Liver (tissue), 9 donors: Measurements from ENCODE around the gene TLE3. TPM values are rescaled to one million over a fixed set of nuclear protein-coding genes. Genes with fewer than 3 reads are reported as not detected.

Experiments used
- DNase-seq: peaks from one replicate; pipeline ENCODE4 v3.0.0-alpha.2; 2017; ENCODE audit warnings: low spot score
- H3K27ac ChIP-seq, 2 donors: one replicate each; pipeline ENCODE4 v1.7.0; 2013; ENCODE audit warnings: inconsistent platforms in 2 of 2, low read length in 2 of 2, control low read depth in 1 of 2, low read depth in 1 of 2, mild to moderate bottlenecking in 1 of 2
- H3K27me3 ChIP-seq, 4 donors: one replicate each; pipeline versions ENCODE4 v1.6.1 to v1.7.0; 2013; ENCODE audit warnings: low read length in 3 of 4, inconsistent platforms in 1 of 4, mild to moderate bottlenecking in 1 of 4, moderate library complexity in 1 of 4; ENCODE audit not compliant: control insufficient read depth in 4 of 4, insufficient read depth in 4 of 4
- H3K36me3 ChIP-seq, 4 donors: one replicate each; pipeline versions ENCODE4 v1.6.1 to v1.7.0; 2013; ENCODE audit warnings: low read length in 3 of 4, mild to moderate bottlenecking in 3 of 4, low read depth in 1 of 4, moderate library complexity in 1 of 4; ENCODE audit not compliant: control insufficient read depth in 4 of 4, insufficient read depth in 3 of 4
- H3K4me1 ChIP-seq, 4 donors: one replicate each; pipeline versions ENCODE4 v1.6.1 to v1.7.0; 2013; ENCODE audit warnings: low read length in 3 of 4, mild to moderate bottlenecking in 3 of 4, moderate library complexity in 1 of 4; ENCODE audit not compliant: control insufficient read depth in 4 of 4, insufficient read depth in 4 of 4
- H3K4me3 ChIP-seq, 3 donors: one replicate each; pipeline versions ENCODE4 v1.6.1 to v1.7.0; 2013; ENCODE audit warnings: low read length in 3 of 3, control low read depth in 1 of 3, low read depth in 1 of 3, mild to moderate bottlenecking in 1 of 3
- H3K9ac ChIP-seq, 2 donors: one replicate each; pipeline ENCODE4 v1.7.0; 2013; ENCODE audit warnings: low read length in 2 of 2, mild to moderate bottlenecking in 2 of 2, moderate library complexity in 2 of 2, control low read depth in 1 of 2, low read depth in 1 of 2
- H3K9me3 ChIP-seq, 4 donors: one replicate each; pipeline versions ENCODE4 v1.6.1 to v1.7.0; 2013; ENCODE audit warnings: low read length in 3 of 4; ENCODE audit not compliant: control insufficient read depth in 4 of 4
- CTCF ChIP-seq: fragments of 150-350 bp; IDR thresholded peaks from 2 replicates; pipeline ENCODE4 v1.5.1; 2017; ENCODE audit warnings: improper control_type of control experiment, low read depth, low read length; ENCODE audit not compliant: missing input control
- EGR1 ChIP-seq, 2 donors: IDR thresholded peaks; 2 replicates each; pipeline ENCODE4 v1.6.1; 2016 to 2018; ENCODE audit warnings: antibody characterized with exemption in 2 of 2, low read depth in 2 of 2
- FOXA1 ChIP-seq: IDR thresholded peaks from 2 replicates; pipeline ENCODE4 v1.6.1; 2016; ENCODE audit warnings: antibody characterized with exemption
- FOXA2 ChIP-seq: IDR thresholded peaks from 2 replicates; pipeline ENCODE4 v1.6.1; 2016; ENCODE audit warnings: antibody characterized with exemption
- GABPA ChIP-seq, 2 donors: IDR thresholded peaks in 1 of 2; conservative IDR thresholded peaks in 1 of 2; 2 replicates each; pipeline ENCODE4 v1.6.1; 2016; ENCODE audit warnings: antibody characterized with exemption in 2 of 2, mild to moderate bottlenecking in 1 of 2, moderate library complexity in 1 of 2
- HNF4A ChIP-seq, 2 donors: conservative IDR thresholded peaks; 2 replicates each; pipeline ENCODE4 v1.6.1; 2016; ENCODE audit warnings: antibody characterized with exemption in 2 of 2, mild to moderate bottlenecking in 2 of 2
- HNF4G ChIP-seq: IDR thresholded peaks from 2 replicates; pipeline ENCODE4 v1.6.1; 2016; ENCODE audit warnings: antibody characterized with exemption
- JUND ChIP-seq, 2 donors: IDR thresholded peaks; 2 replicates each; pipeline ENCODE4 v1.6.1; 2016; ENCODE audit warnings: antibody characterized with exemption in 2 of 2
- NR2F2 ChIP-seq: IDR thresholded peaks from 2 replicates; pipeline ENCODE4 v1.6.1; 2016; ENCODE audit warnings: antibody characterized with exemption
- RAD21 ChIP-seq, 2 donors: IDR thresholded peaks; 2 replicates each; pipeline ENCODE4 v1.6.1; 2016; ENCODE audit warnings: antibody characterized with exemption in 2 of 2, mild to moderate bottlenecking in 2 of 2
- RXRA ChIP-seq, 2 donors: IDR thresholded peaks; 2 replicates each; pipeline ENCODE4 v1.6.1; 2017 to 2018; ENCODE audit warnings: antibody characterized with exemption in 2 of 2, mild to moderate bottlenecking in 1 of 2
- SP1 ChIP-seq: IDR thresholded peaks from 2 replicates; pipeline ENCODE4 v1.6.1; 2018; ENCODE audit warnings: antibody characterized with exemption, mild to moderate bottlenecking
- TAF1 ChIP-seq: conservative IDR thresholded peaks from 2 replicates; pipeline ENCODE4 v1.6.1; 2016; ENCODE audit warnings: antibody characterized with exemption, mild to moderate bottlenecking
- YY1 ChIP-seq: IDR thresholded peaks from 2 replicates; pipeline ENCODE4 v1.6.1; 2016; ENCODE audit warnings: antibody characterized with exemption, mild to moderate bottlenecking
- ZBTB33 ChIP-seq: IDR thresholded peaks from 2 replicates; pipeline ENCODE4 v1.6.1; 2016; ENCODE audit warnings: antibody characterized with exemption
- WGBS: extraction: QIAGEN DNeasy Blood & Tissue Kit; methylation state at CpG from one replicate; pipeline ENCODE4 v1.1.7; 2013; 5-methylcytosine and 5-hydroxymethylcytosine counted together
- polyA plus RNA-seq, 2 donors: library from polyadenylated mRNA; stranded (reverse) in 1 of 2; unstranded in 1 of 2; fragments of 200-250 nt in 1 of 2; fragments of >200 nt in 1 of 2; fragmentation: Nextera tagmentation in 1 of 2; extraction: Ambion mirVana in 1 of 2; gene quantifications; one replicate each; pipeline versions ENCODE4 v1.2.1 to v1.2.3, GENCODE V29; 2013 to 2015
- total RNA-seq, 2 donors: library from RNA; depleted of rRNA; stranded (reverse); fragments of >200 nt; gene quantifications; one replicate each; pipeline ENCODE4 v1.2.3, GENCODE V29; 2014
- TF ChIP-seq, protein P1 (sequence below): IDR thresholded peaks from 2 replicates; pipeline ENCODE4 v1.6.1; 2016; ENCODE audit warnings: antibody characterized with exemption
- TF ChIP-seq, protein P2 (sequence below): IDR thresholded peaks from 2 replicates; pipeline ENCODE4 v1.6.1; 2016; ENCODE audit warnings: antibody characterized with exemption, mild to moderate bottlenecking
- TF ChIP-seq, protein P3 (sequence below): IDR thresholded peaks from 2 replicates; pipeline ENCODE4 v1.6.1; 2016; ENCODE audit warnings: antibody characterized with exemption
- donor health status: healthy.
- donor health status: healthy.
- donor health status: healthy.
- donor health status: healthy.
- donor health status: healthy.

TLE3 gene
- total and polyA plus RNA-seq, 4 donors: 1.2 to 13.7 (median 8.5) TPM

GRCh38 chr15:70074380-70074779 is 23.3 kb downstream of the TLE3 start:
- DNase-seq: no peak
- Histone ChIP-seq H3K4me1 (peaks cover 5 to 21% (median 13%) of the 10 kb centered on the region in 4 donors), H3K36me3 (peaks cover 18 to 53% (median 48%) of the 10 kb centered on the region in 4 donors), H3K27me3 (no peaks in the 10 kb centered on the region), H3K9ac (no peak overlapping the region), H3K27ac (no peak overlapping the region), H3K9me3 (no peaks in the 10 kb centered on the region), H3K4me3 (no peak overlapping the region)
- TF ChIP-seq ZBTB33 (no peak), NR2F2 (no peak), EGR1 (IDR thresholded peaks at IDR 0.05; ENCODE audit: low read depth in 2 of 2) (no peak), GABPA (IDR thresholded peaks at IDR 0.05 in 1 of 2, conservative IDR thresholded peaks at IDR 0.05 in 1 of 2) (no peak), RAD21 (IDR thresholded peaks at IDR 0.05) (no peak), RXRA (IDR thresholded peaks at IDR 0.05) (no peak), SP1 (no peak), HNF4A (conservative IDR thresholded peaks at IDR 0.05) (no peak), HNF4G (no peak), CTCF (no peak), TAF1 (no peak), YY1 (no peak), FOXA2 (no peak), JUND (IDR thresholded peaks at IDR 0.05) (no peak), FOXA1 (no peak)
- TF ChIP-seq, protein P1, sequence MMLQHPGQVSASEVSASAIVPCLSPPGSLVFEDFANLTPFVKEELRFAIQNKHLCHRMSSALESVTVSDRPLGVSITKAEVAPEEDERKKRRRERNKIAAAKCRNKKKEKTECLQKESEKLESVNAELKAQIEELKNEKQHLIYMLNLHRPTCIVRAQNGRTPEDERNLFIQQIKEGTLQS: no peak
- TF ChIP-seq, protein P2, sequence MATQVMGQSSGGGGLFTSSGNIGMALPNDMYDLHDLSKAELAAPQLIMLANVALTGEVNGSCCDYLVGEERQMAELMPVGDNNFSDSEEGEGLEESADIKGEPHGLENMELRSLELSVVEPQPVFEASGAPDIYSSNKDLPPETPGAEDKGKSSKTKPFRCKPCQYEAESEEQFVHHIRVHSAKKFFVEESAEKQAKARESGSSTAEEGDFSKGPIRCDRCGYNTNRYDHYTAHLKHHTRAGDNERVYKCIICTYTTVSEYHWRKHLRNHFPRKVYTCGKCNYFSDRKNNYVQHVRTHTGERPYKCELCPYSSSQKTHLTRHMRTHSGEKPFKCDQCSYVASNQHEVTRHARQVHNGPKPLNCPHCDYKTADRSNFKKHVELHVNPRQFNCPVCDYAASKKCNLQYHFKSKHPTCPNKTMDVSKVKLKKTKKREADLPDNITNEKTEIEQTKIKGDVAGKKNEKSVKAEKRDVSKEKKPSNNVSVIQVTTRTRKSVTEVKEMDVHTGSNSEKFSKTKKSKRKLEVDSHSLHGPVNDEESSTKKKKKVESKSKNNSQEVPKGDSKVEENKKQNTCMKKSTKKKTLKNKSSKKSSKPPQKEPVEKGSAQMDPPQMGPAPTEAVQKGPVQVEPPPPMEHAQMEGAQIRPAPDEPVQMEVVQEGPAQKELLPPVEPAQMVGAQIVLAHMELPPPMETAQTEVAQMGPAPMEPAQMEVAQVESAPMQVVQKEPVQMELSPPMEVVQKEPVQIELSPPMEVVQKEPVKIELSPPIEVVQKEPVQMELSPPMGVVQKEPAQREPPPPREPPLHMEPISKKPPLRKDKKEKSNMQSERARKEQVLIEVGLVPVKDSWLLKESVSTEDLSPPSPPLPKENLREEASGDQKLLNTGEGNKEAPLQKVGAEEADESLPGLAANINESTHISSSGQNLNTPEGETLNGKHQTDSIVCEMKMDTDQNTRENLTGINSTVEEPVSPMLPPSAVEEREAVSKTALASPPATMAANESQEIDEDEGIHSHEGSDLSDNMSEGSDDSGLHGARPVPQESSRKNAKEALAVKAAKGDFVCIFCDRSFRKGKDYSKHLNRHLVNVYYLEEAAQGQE: no peak
- TF ChIP-seq, protein P3, sequence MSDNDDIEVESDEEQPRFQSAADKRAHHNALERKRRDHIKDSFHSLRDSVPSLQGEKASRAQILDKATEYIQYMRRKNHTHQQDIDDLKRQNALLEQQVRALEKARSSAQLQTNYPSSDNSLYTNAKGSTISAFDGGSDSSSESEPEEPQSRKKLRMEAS: no peak
- WGBS: 97% methylated on average over 13 of the region's 13 CpGs
